GM18907 (cell line): ENCODE data around the gene PCDHGC5.

ENCODE experiments used
- ATAC-seq: cut with Tn5 transposase; IDR thresholded peaks from one replicate; pipeline ENCODE4 v1.9.1; 2021; ENCODE audit warnings: mild to moderate bottlenecking, moderate library complexity; ENCODE audit not compliant: unreplicated experiment

The PCDHGC5 gene

GRCh38 chr5:141490271-141490670, 1.4 kb downstream of the PCDHGC5 start:
- no peak for ATAC-seq

GRCh38 chr5:141490771-141491170, 1.9 kb downstream of the PCDHGC5 start:
- ATAC-seq = no peak

GRCh38 chr5:141491323-141492167, 2.7 kb downstream of the PCDHGC5 start:
- ATAC-seq = peak; percentile 20

- ATAC-seq = peak; percentile 53
These were observed 3.4 kb downstream of the PCDHGC5 start for GRCh38 chr5:141492168-141492885.

GRCh38 chr5:141493500-141494422, 4.9 kb downstream of the PCDHGC5 start:
- no peak for ATAC-seq

GRCh38 chr5:141494761-141495452, 6.0 kb downstream of the PCDHGC5 start:
- no peak for ATAC-seq

- no peak for ATAC-seq
These were observed 6.6 kb downstream of the PCDHGC5 start for GRCh38 chr5:141495453-141495811.

GRCh38 chr5:141496038-141496437, 7.2 kb downstream of the PCDHGC5 start:
- ATAC-seq = no peak

GRCh38 chr5:141501761-141502160, 12.9 kb downstream of the PCDHGC5 start:
- ATAC-seq = no peak

GRCh38 chr5:141503681-141504080, 14.8 kb downstream of the PCDHGC5 start:
- ATAC-seq = no peak

- ATAC-seq = no peak
These were observed 15.3 kb downstream of the PCDHGC5 start for GRCh38 chr5:141504216-141504615.

GRCh38 chr5:141506381-141507155, 17.7 kb downstream of the PCDHGC5 start:
- no peak for ATAC-seq

- peak; percentile 36 for ATAC-seq
These were observed 18.7 kb downstream of the PCDHGC5 start for GRCh38 chr5:141507387-141508091.

- ATAC-seq = no peak
These were observed 19.5 kb downstream of the PCDHGC5 start for GRCh38 chr5:141508440-141508797.

- ATAC-seq = no peak
These were observed 20.1 kb downstream of the PCDHGC5 start for GRCh38 chr5:141508798-141509611.

GRCh38 chr5:141510160-141510559, 21.3 kb downstream of the PCDHGC5 start:
- no peak for ATAC-seq

GRCh38 chr5:141510850-141511601, 22.1 kb downstream of the PCDHGC5 start:
- peak; percentile 37 for ATAC-seq
